ENCODE measurements around the gene STPG4. TPM values are rescaled to one million over a fixed set of nuclear protein-coding genes. Genes with fewer than 3 reads are reported as not detected.
"Not testable (repeated sequence)": the region's sequence is repeated elsewhere in the genome, so short reads cannot be mapped to it uniquely, and the experiment has no call there.

Gene STPG4
- total and polyA plus RNA-seq, 7 experiments from 2014 or later: 0.24 to 0.95 (median 0.73) TPM; not detected in 4

- H3K9me3 ChIP-seq (ENCODE audit: control insufficient read depth in 2 of 3, low read length in 3 of 3): no peaks in the 10 kb centered on the region
- intact Hi-C loops (cut with micrococcal nuclease): no loop called here
- ChIA-PET POLR2A (interaction anchor here (1.0 to 1.3 kb wide), 2 partner anchors 8 to 10 kb away, joined by 3 to 4 read pairs; no protein-coding TSS in a partner anchor), CTCF (interaction anchor here (0.5 to 1.2 kb wide), 3 partner anchors 184 to 609 kb away, joined by 3 to 4 read pairs (median 3); no protein-coding TSS in a partner anchor)
- Mint-ChIP-seq H3K36me3 (peaks cover 0 to 27% (median 13%) of the 10 kb centered on the region in 5 donors), H3K9me3 (peaks cover 0 to 17% (median 0%) of the 10 kb centered on the region in 11 donors), H3K27ac (peak overlapping the region in 8 of 9 donors; percentile 6 to 86 (median 67)), H3K27me3 (peaks cover 0 to 7% (median 0%) of the 10 kb centered on the region in 5 donors), H3K4me1 (peaks cover 34 to 87% (median 74%) of the 10 kb centered on the region in 7 donors), H3K4me3 (peak overlapping the region; percentile 34 to 100 (median 96))
- H3K27ac ChIP-seq (ENCODE audit: low read depth, low read length): peak overlapping the region; percentile 100
- DNase-seq: no peak
- no peaks in the 10 kb centered on the region for H3K27me3 ChIP-seq (ENCODE audit: control insufficient read depth in 2 of 2, insufficient read depth in 2 of 2, low read length in 2 of 2)
- no peak for ATAC-seq
- H3K4me1 ChIP-seq (ENCODE audit: control insufficient read depth in 2 of 2, insufficient read depth in 2 of 2, low read length in 2 of 2): peaks cover 35 to 37% of the 10 kb centered on the region in 2 donors
- peaks cover 0 to 17% (median 6%) of the 10 kb centered on the region in 3 experiments for H3K36me3 ChIP-seq (ENCODE audit: control insufficient read depth in 2 of 3, insufficient read depth in 3 of 3, low read length in 3 of 3)
- H3K4me3 ChIP-seq (ENCODE audit: low read length): no peak overlapping the region
These were observed 17.2 kb upstream of the STPG4 start for GRCh38 chr2:47172156-47172921.

- peak overlapping the region in 3 of 9 donors; percentile 36 to 68 (median 53) for H3K27ac Mint-ChIP-seq
- peak overlapping the region in 2 of 10 donors; percentile 6 to 99 for H3K4me3 Mint-ChIP-seq
- POLR2A ChIA-PET: interaction anchor here (0.6 to 2.1 kb wide), 3 partner anchors 10 to 96 kb away, joined by 3 to 6 read pairs (median 3); no protein-coding TSS in a partner anchor
These were observed 14.7 kb upstream of the STPG4 start for GRCh38 chr2:47169784-47170183.

GRCh38 chr2:47168895-47169294 is 13.8 kb upstream of the STPG4 start:
- H3K27me3 Mint-ChIP-seq; intact Hi-C loops (cut with micrococcal nuclease); H3K9me3 Mint-ChIP-seq; H3K27me3 ChIP-seq (ENCODE audit: control insufficient read depth in 2 of 2, insufficient read depth in 2 of 2, low read length in 2 of 2); ATAC-seq; DNase-seq; H3K9me3 ChIP-seq (ENCODE audit: control insufficient read depth in 2 of 3, low read length in 3 of 3); H3K27ac ChIP-seq (ENCODE audit: low read depth, low read length); H3K4me3 Mint-ChIP-seq; POLR2A ChIA-PET; CTCF ChIA-PET; H3K4me3 ChIP-seq (ENCODE audit: low read length): not testable (repeated sequence)
- Mint-ChIP-seq H3K4me1 (peaks cover 43 to 86% (median 75%) of the 10 kb centered on the region in 7 donors), H3K36me3 (peaks cover 0 to 25% (median 17%) of the 10 kb centered on the region in 5 donors), H3K27ac (peak overlapping the region in 3 of 9 donors; percentile 9 to 65 (median 40))
- Histone ChIP-seq H3K36me3 (ENCODE audit: control insufficient read depth in 2 of 3, insufficient read depth in 3 of 3, low read length in 3 of 3) (peaks cover 0 to 14% (median 6%) of the 10 kb centered on the region in 3 experiments), H3K4me1 (ENCODE audit: control insufficient read depth in 2 of 2, insufficient read depth in 2 of 2, low read length in 2 of 2) (peaks cover 25 to 35% of the 10 kb centered on the region in 2 donors)

More at GRCh38 chr2:47169784-47170183, 14.7 kb upstream of the STPG4 start:
- Mint-ChIP-seq H3K9me3 (no peaks in the 10 kb centered on the region), H3K4me1 (peaks cover 38 to 87% (median 82%) of the 10 kb centered on the region in 7 donors), H3K27me3 (no peaks in the 10 kb centered on the region), H3K36me3 (peaks cover 0 to 22% (median 15%) of the 10 kb centered on the region in 5 donors)
- Histone ChIP-seq H3K27me3 (ENCODE audit: control insufficient read depth in 2 of 2, insufficient read depth in 2 of 2, low read length in 2 of 2) (no peaks in the 10 kb centered on the region), H3K36me3 (ENCODE audit: control insufficient read depth in 2 of 3, insufficient read depth in 3 of 3, low read length in 3 of 3) (peaks cover 0 to 14% (median 6%) of the 10 kb centered on the region in 3 experiments), H3K9me3 (ENCODE audit: control insufficient read depth in 2 of 3, low read length in 3 of 3) (no peaks in the 10 kb centered on the region), H3K4me3 (ENCODE audit: low read length) (no peak overlapping the region), H3K4me1 (ENCODE audit: control insufficient read depth in 2 of 2, insufficient read depth in 2 of 2, low read length in 2 of 2) (peaks cover 34 to 43% of the 10 kb centered on the region in 2 donors), H3K27ac (ENCODE audit: low read depth, low read length) (peak overlapping the region; percentile 41)
- CTCF ChIA-PET: no interaction called here
- no peak for ATAC-seq
- no peak for DNase-seq
- intact Hi-C loops (cut with micrococcal nuclease): no loop called here

- H3K4me3 ChIP-seq (ENCODE audit: low read length): no peak overlapping the region
- no peaks in the 10 kb centered on the region for H3K27me3 ChIP-seq (ENCODE audit: control insufficient read depth in 2 of 2, insufficient read depth in 2 of 2, low read length in 2 of 2)
- H3K4me1 ChIP-seq (ENCODE audit: control insufficient read depth in 2 of 2, insufficient read depth in 2 of 2, low read length in 2 of 2): peaks cover 10 to 30% of the 10 kb centered on the region in 2 donors
- Mint-ChIP-seq H3K27me3 (no peaks in the 10 kb centered on the region), H3K27ac (no peak overlapping the region), H3K4me3 (peak overlapping the region in 1 of 10 donors; percentile 16), H3K9me3 (peaks cover 0 to 2% (median 0%) of the 10 kb centered on the region in 11 donors), H3K36me3 (peaks cover 4 to 32% (median 27%) of the 10 kb centered on the region in 5 donors), H3K4me1 (peaks cover 34 to 77% (median 66%) of the 10 kb centered on the region in 7 donors)
- ATAC-seq: no peak
- peaks cover 5 to 29% (median 13%) of the 10 kb centered on the region in 3 experiments for H3K36me3 ChIP-seq (ENCODE audit: control insufficient read depth in 2 of 3, insufficient read depth in 3 of 3, low read length in 3 of 3)
- intact Hi-C loops (cut with micrococcal nuclease): no loop called here
- ChIA-PET CTCF (no interaction called here), POLR2A (no interaction called here)
- no peak for DNase-seq
- no peaks in the 10 kb centered on the region for H3K9me3 ChIP-seq (ENCODE audit: control insufficient read depth in 2 of 3, low read length in 3 of 3)
- no peak overlapping the region for H3K27ac ChIP-seq (ENCODE audit: low read depth, low read length)
These were observed 12.0 kb upstream of the STPG4 start for GRCh38 chr2:47167149-47167548.

- POLR2A ChIA-PET: interaction anchor here (0.9 to 1.4 kb wide), 2 partner anchors 8 to 10 kb away, joined by 3 to 4 read pairs; no protein-coding TSS in a partner anchor
These were observed 10.0 kb upstream of the STPG4 start for GRCh38 chr2:47165001-47165555.

GRCh38 chr2:47162780-47163179 is 7.7 kb upstream of the STPG4 start:
- POLR2A ChIA-PET: no interaction called here
- H3K27ac ChIP-seq (ENCODE audit: low read depth, low read length): no peak overlapping the region
- H3K36me3 ChIP-seq (ENCODE audit: control insufficient read depth in 2 of 3, insufficient read depth in 3 of 3, low read length in 3 of 3): peaks cover 19 to 42% (median 30%) of the 10 kb centered on the region in 3 experiments

More at GRCh38 chr2:47165001-47165555, 10.0 kb upstream of the STPG4 start:
- Mint-ChIP-seq H3K9me3 (peaks cover 0 to 2% (median 0%) of the 10 kb centered on the region in 11 donors), H3K27ac (peak overlapping the region; percentile 9 to 79 (median 40)), H3K36me3 (peaks cover 6 to 48% (median 42%) of the 10 kb centered on the region in 5 donors), H3K27me3 (no peaks in the 10 kb centered on the region), H3K4me1 (peaks cover 24 to 58% (median 48%) of the 10 kb centered on the region in 7 donors), H3K4me3 (no peak overlapping the region)
- H3K9me3 ChIP-seq (ENCODE audit: control insufficient read depth in 2 of 3, low read length in 3 of 3): no peaks in the 10 kb centered on the region
- DNase-seq (no peak), ATAC-seq (no peak)
- intact Hi-C loops (cut with micrococcal nuclease): no loop called here
- H3K27me3 ChIP-seq (ENCODE audit: control insufficient read depth in 2 of 2, insufficient read depth in 2 of 2, low read length in 2 of 2): no peaks in the 10 kb centered on the region
- H3K4me3 ChIP-seq (ENCODE audit: low read length): no peak overlapping the region
- peaks cover 0 to 17% of the 10 kb centered on the region in 2 donors for H3K4me1 ChIP-seq (ENCODE audit: control insufficient read depth in 2 of 2, insufficient read depth in 2 of 2, low read length in 2 of 2)
- H3K36me3 ChIP-seq (ENCODE audit: control insufficient read depth in 2 of 3, insufficient read depth in 3 of 3, low read length in 3 of 3): peaks cover 19 to 43% (median 24%) of the 10 kb centered on the region in 3 experiments
- no peak overlapping the region for H3K27ac ChIP-seq (ENCODE audit: low read depth, low read length)
- CTCF ChIA-PET: interaction anchor here (0.6 to 0.7 kb wide), 3 partner anchors 25 to 247 kb away, joined by 3 to 5 read pairs (median 5); no protein-coding TSS in a partner anchor

More at GRCh38 chr2:47162780-47163179, 7.7 kb upstream of the STPG4 start:
- Histone ChIP-seq H3K9me3 (ENCODE audit: control insufficient read depth in 2 of 3, low read length in 3 of 3) (no peaks in the 10 kb centered on the region), H3K4me3 (ENCODE audit: low read length) (no peak overlapping the region), H3K4me1 (ENCODE audit: control insufficient read depth in 2 of 2, insufficient read depth in 2 of 2, low read length in 2 of 2) (peaks cover 0 to 12% of the 10 kb centered on the region in 2 donors), H3K27me3 (ENCODE audit: control insufficient read depth in 2 of 2, insufficient read depth in 2 of 2, low read length in 2 of 2) (no peaks in the 10 kb centered on the region)
- intact Hi-C loops (cut with micrococcal nuclease): no loop called here
- DNase-seq (no peak), ATAC-seq (no peak)
- H3K36me3 Mint-ChIP-seq: peaks cover 6 to 50% (median 43%) of the 10 kb centered on the region in 5 donors
- CTCF ChIA-PET: no interaction called here
- peaks cover 17 to 40% (median 30%) of the 10 kb centered on the region in 7 donors for H3K4me1 Mint-ChIP-seq
- peaks cover 0 to 2% (median 0%) of the 10 kb centered on the region in 11 donors for H3K9me3 Mint-ChIP-seq
- H3K27me3 Mint-ChIP-seq: no peaks in the 10 kb centered on the region
- H3K27ac Mint-ChIP-seq: peak overlapping the region in 4 of 9 donors; percentile 12 to 59 (median 38)
- H3K4me3 Mint-ChIP-seq: no peak overlapping the region
